HFFc6 (cell line): ENCODE data around the gene STEAP1. TPM values are rescaled to one million over a fixed set of nuclear protein-coding genes. Genes with fewer than 3 reads are reported as not detected.

ENCODE experiments used
- DNase-seq: peaks from one replicate; pipeline ENCODE4 v3.0.0-alpha.2; 2018
- H3K27ac Mint-ChIP-seq: 2 replicates; pipeline ENCODE4 v1.8.0; 2020; ENCODE audit warnings: mild to moderate bottlenecking, mixed read lengths
- H3K27me3 Mint-ChIP-seq: 2 replicates; pipeline ENCODE4 v1.8.0; 2021; ENCODE audit warnings: mild to moderate bottlenecking, moderate library complexity, mixed read lengths; ENCODE audit not compliant: insufficient read depth
- H3K36me3 Mint-ChIP-seq: 2 replicates; pipeline ENCODE4 v1.8.0; 2021; ENCODE audit warnings: low read depth, mixed read lengths
- H3K4me1 Mint-ChIP-seq: 2 replicates; pipeline ENCODE4 v1.8.0; 2020; ENCODE audit warnings: low read depth, mixed read lengths
- H3K4me3 Mint-ChIP-seq: 2 replicates; pipeline ENCODE4 v1.8.0; 2020; ENCODE audit warnings: mild to moderate bottlenecking, moderate library complexity, mixed read lengths
- H3K9me3 Mint-ChIP-seq: 2 replicates; pipeline ENCODE4 v1.8.0; 2020; ENCODE audit warnings: mild to moderate bottlenecking, mixed read lengths
- CTCF ChIP-seq: fragments of 200-600 bp; sonication (generic); IDR thresholded peaks from 2 replicates; pipeline ENCODE4 v1.5.0; 2021; ENCODE audit warnings: antibody characterized with exemption, mild to moderate bottlenecking
- total RNA-seq, 6 experiments: library from RNA; stranded (reverse); fragmentation: NEBNext Ultra II Directional; extraction: Animal tissue kit (Norgen Biotek cat#: 25700); gene quantifications; 2 replicates in 1 of 6; 3 replicates in 5 of 6; pipeline ENCODE4 v1.2.3, GENCODE V29; 2021

Gene STEAP1
- total RNA-seq, 6 experiments from 2014 or later, result 19.6 to 67.4 (median 65.7) TPM

- no peak for DNase-seq
- Mint-ChIP-seq H3K27ac (peak overlapping the region; percentile 82), H3K4me3 (no peak overlapping the region)
These were observed 56.7 kb downstream of the STEAP1 start for GRCh38 chr7:90210981-90211380.

GRCh38 chr7:90211391-90212148, 57.3 kb downstream of the STEAP1 start, which contains the start of gene STEAP2:
Gene STEAP2 (plus strand): TSS chr7:90211740. CDS start chr7:90225083, 13,343 bp downstream.
- Mint-ChIP-seq H3K27me3 (no peaks in the 10 kb centered on the region), H3K4me3 (no peak within 1 kb of the TSS), H3K36me3 (no peaks in the 10 kb centered on the region), H3K27ac (peak within 1 kb of the TSS; percentile 82), H3K4me1 (peaks cover 16% of the 10 kb centered on the region), H3K9me3 (no peaks in the 10 kb centered on the region)
- peak; percentile 89 for DNase-seq
- TF ChIP-seq CTCF, result peak; percentile 81

More at GRCh38 chr7:90210981-90211380, 56.7 kb downstream of the STEAP1 start:
- TF ChIP-seq CTCF, result no peak
- Mint-ChIP-seq H3K27me3 (no peaks in the 10 kb centered on the region), H3K36me3 (no peaks in the 10 kb centered on the region), H3K4me1 (peaks cover 16% of the 10 kb centered on the region), H3K9me3 (no peaks in the 10 kb centered on the region)

GRCh38 chr7:90212149-90212495, 57.9 kb downstream of the STEAP1 start:
- peak overlapping the region; percentile 44; the same call in 1 of the 2 replicates for H3K27ac Mint-ChIP-seq
- peaks cover 1% of the 10 kb centered on the region; the same call in 1 of the 2 replicates for H3K36me3 Mint-ChIP-seq
- no peak overlapping the region for H3K4me3 Mint-ChIP-seq
- no peak for TF ChIP-seq CTCF
- DNase-seq, result no peak
- H3K9me3 Mint-ChIP-seq, result no peaks in the 10 kb centered on the region
- H3K27me3 Mint-ChIP-seq, result no peaks in the 10 kb centered on the region
- H3K4me1 Mint-ChIP-seq, result peaks cover 16% of the 10 kb centered on the region

- Mint-ChIP-seq H3K4me1 (peaks cover 16% of the 10 kb centered on the region), H3K27me3 (no peaks in the 10 kb centered on the region), H3K9me3 (no peaks in the 10 kb centered on the region), H3K36me3 (peaks cover 5% of the 10 kb centered on the region; the same call in 1 of the 2 replicates), H3K27ac (no peak overlapping the region), H3K4me3 (no peak overlapping the region)
- DNase-seq, result no peak
- TF ChIP-seq CTCF, result no peak
These were observed 59.3 kb downstream of the STEAP1 start for GRCh38 chr7:90213521-90213920.

Other genes with a start within 250 kb of the STEAP1 start
- gene STEAP2, start 57.3 kb downstream of the STEAP1 start, total RNA-seq, result 10 to 100 TPM; 11.0 to 18.1 (median 14.9) TPM
- gene CFAP69, start 90.7 kb downstream of the STEAP1 start, total RNA-seq, result 1 to 10 TPM in 4 of 6 experiments, under 1 TPM in 2; 0.71 to 2.4 (median 1.2) TPM
- not detected for gene FAM237B, start 166.8 kb downstream of the STEAP1 start, total RNA-seq
- 10 to 100 TPM; 19.9 to 27.2 (median 23.3) TPM for gene GTPBP10, start 192.2 kb downstream of the STEAP1 start, total RNA-seq
- gene CLDN12, start 249.0 kb downstream of the STEAP1 start, total RNA-seq, result 10 to 100 TPM; 36.6 to 42.0 (median 38.5) TPM